ENCODE results near the gene YBX2. TPM values are rescaled to one million over a fixed set of nuclear protein-coding genes. Genes with fewer than 3 reads are reported as not detected.
A peak's percentile ranks its signal among the peaks of the same experiment; 100 is the strongest.

The YBX2 gene
- polyA plus RNA-seq, 1 experiment = 0.02 TPM

- Histone ChIP-seq H3K4me3 (ENCODE audit: low read depth, low read length) (no peak overlapping the region), H3K27me3 (ENCODE audit: control insufficient read depth, insufficient read depth, low read length) (no peaks in the 10 kb centered on the region), H3K9me3 (ENCODE audit: control insufficient read depth, insufficient read depth, low read length) (no peaks in the 10 kb centered on the region; the same call in 1 of the 2 replicates), H3K27ac (ENCODE audit: low read depth, low read length) (no peak overlapping the region)
- ChIA-PET CTCF (interaction anchor here (0.5 to 1.5 kb wide), 7 partner anchors 11 to 236 kb away, joined by 3 to 8 read pairs (median 4); partner anchors contain the start of gene ACAP1), POLR2A (no interaction called here)
- TF ChIP-seq CTCF (IDR thresholded peaks at IDR 0.05; ENCODE audit: low read depth, low read length) = no peak
- DNase-seq (ENCODE audit: low read depth, low spot score) = no peak
These were observed 30.0 kb upstream of the YBX2 start for GRCh38 chr17:7324438-7324779.

- TF ChIP-seq CTCF (IDR thresholded peaks at IDR 0.05; ENCODE audit: low read depth, low read length) = peak; percentile 88
- CTCF ChIA-PET = interaction anchor here (0.6 to 1.5 kb wide), 6 partner anchors 8 to 237 kb away, joined by 3 to 7 read pairs (median 4); partner anchors contain the start of gene GPS2
- Histone ChIP-seq H3K27ac (ENCODE audit: low read depth, low read length) (no peak overlapping the region), H3K9me3 (ENCODE audit: control insufficient read depth, insufficient read depth, low read length) (no peaks in the 10 kb centered on the region; the same call in 1 of the 2 replicates), H3K27me3 (ENCODE audit: control insufficient read depth, insufficient read depth, low read length) (no peaks in the 10 kb centered on the region), H3K4me3 (ENCODE audit: low read depth, low read length) (no peak overlapping the region)
- no peak for DNase-seq (ENCODE audit: low read depth, low spot score)
- POLR2A ChIA-PET = no interaction called here
These were observed 29.4 kb upstream of the YBX2 start for GRCh38 chr17:7323731-7324437.

GRCh38 chr17:7322520-7323194, 28.2 kb upstream of the YBX2 start:
- no peak overlapping the region for H3K4me3 ChIP-seq (ENCODE audit: low read depth, low read length)
- no peak overlapping the region for H3K27ac ChIP-seq (ENCODE audit: low read depth, low read length)
- H3K9me3 ChIP-seq (ENCODE audit: control insufficient read depth, insufficient read depth, low read length) = no peaks in the 10 kb centered on the region; the same call in 1 of the 2 replicates
- TF ChIP-seq CTCF (IDR thresholded peaks at IDR 0.05; ENCODE audit: low read depth, low read length) = no peak
- ChIA-PET CTCF (no interaction called here), POLR2A (no interaction called here)
- no peak for DNase-seq (ENCODE audit: low read depth, low spot score)
- no peaks in the 10 kb centered on the region for H3K27me3 ChIP-seq (ENCODE audit: control insufficient read depth, insufficient read depth, low read length)

GRCh38 chr17:7321466-7321865, 27.0 kb upstream of the YBX2 start:
- H3K27me3 ChIP-seq (ENCODE audit: control insufficient read depth, insufficient read depth, low read length) = no peaks in the 10 kb centered on the region
- no peak for TF ChIP-seq CTCF (IDR thresholded peaks at IDR 0.05; ENCODE audit: low read depth, low read length)
- H3K4me3 ChIP-seq (ENCODE audit: low read depth, low read length) = no peak overlapping the region
- CTCF ChIA-PET = interaction anchor here (1.2 kb wide), 1 partner anchor 101 kb away, joined by 3 read pairs; no protein-coding TSS in a partner anchor
- H3K9me3 ChIP-seq (ENCODE audit: control insufficient read depth, insufficient read depth, low read length) = no peaks in the 10 kb centered on the region; the same call in 1 of the 2 replicates
- DNase-seq (ENCODE audit: low read depth, low spot score) = no peak
- no peak overlapping the region for H3K27ac ChIP-seq (ENCODE audit: low read depth, low read length)
- POLR2A ChIA-PET = no interaction called here
